MCF 10A (cell line): ENCODE results near the gene ZHX3. TPM values are rescaled to one million over a fixed set of nuclear protein-coding genes. Genes with fewer than 3 reads are reported as not detected.
A peak's percentile ranks its signal among the peaks of the same experiment; 100 is the strongest.

Experiments
- BruUV-seq: library from RNA; stranded (reverse); fragments of 400-500 nt; replicated peaks from 2 replicates; lab custom pipeline; 2021; lab: Mats Ljungman, UMichigan
- CTCF ChIA-PET: fragments of 300-600 bp; sonication (Branson Sonifier 250); formaldehyde crosslinking; extraction: SDS; loops from one replicate; lab custom pipeline; 2021; ENCODE audit warnings: antibody characterized with exemption, inconsistent platforms; lab: Yijun Ruan, JAX
- POLR2A ChIA-PET: fragments of 300-600, 350-650 bp; sonication (Branson Sonifier 250); formaldehyde crosslinking; extraction: SDS; loops from one replicate; lab custom pipeline; 2020; ENCODE audit warnings: antibody characterized with exemption, inconsistent platforms; lab: Yijun Ruan, JAX
- DNase-seq: peaks from one replicate; pipeline ENCODE4 v3.0.0-alpha.2; 2018; ENCODE audit not compliant: unreplicated experiment
- H3K27ac Mint-ChIP-seq: one replicate; pipeline ENCODE4 v1.8.0; 2022; ENCODE audit warnings: mild to moderate bottlenecking, low read depth, mixed read lengths; ENCODE audit not compliant: unreplicated experiment
- H3K27me3 Mint-ChIP-seq: one replicate; pipeline ENCODE4 v1.8.0; 2022; ENCODE audit warnings: mixed read lengths; ENCODE audit not compliant: insufficient read depth, unreplicated experiment
- H3K36me3 Mint-ChIP-seq: one replicate; pipeline ENCODE4 v1.8.0; 2022; ENCODE audit warnings: mild to moderate bottlenecking, moderate library complexity, mixed read lengths; ENCODE audit not compliant: insufficient read depth, unreplicated experiment
- H3K4me1 Mint-ChIP-seq: one replicate; pipeline ENCODE4 v1.8.0; 2022; ENCODE audit warnings: mixed read lengths; ENCODE audit not compliant: insufficient read depth, unreplicated experiment
- H3K4me3 Mint-ChIP-seq: one replicate; pipeline ENCODE4 v1.8.0; 2022; ENCODE audit warnings: mild to moderate bottlenecking, moderate library complexity, mixed read lengths; ENCODE audit not compliant: unreplicated experiment
- H3K9me3 Mint-ChIP-seq: one replicate; pipeline ENCODE4 v1.8.0; 2022; ENCODE audit warnings: mixed read lengths; ENCODE audit not compliant: unreplicated experiment
- CTCF ChIP-seq: fragments of 200-600 bp; IDR thresholded peaks from one replicate; pipeline ENCODE4 v1.8.0; 2022; ENCODE audit warnings: antibody characterized with exemption, mild to moderate bottlenecking; ENCODE audit not compliant: unreplicated experiment
- intact Hi-C: fragments of 100-400 bp; cut with micrococcal nuclease; formaldehyde crosslinking; loops from 2 replicates; pipeline ENCODE4 v1.14.1; 2022
- total RNA-seq: library from RNA; stranded (reverse); gene quantifications from 2 replicates; pipeline ENCODE4 v1.2.3, GENCODE V29; 2022

ZHX3 gene
- total RNA-seq, 1 experiment from 2014 or later = 34.1 TPM

- no TSS peak for BruUV-seq
- peaks cover 54% of the 10 kb centered on the region for H3K36me3 Mint-ChIP-seq
Measured at GRCh38 chr20:41169791-41170351, 147.7 kb downstream of the ZHX3 start.

GRCh38 chr20:41169162-41169690 is 148.3 kb downstream of the ZHX3 start:
- DNase-seq = no peak
- ChIA-PET POLR2A (interaction anchor here (0.8 to 2.9 kb wide), 10 partner anchors 12 to 171 kb away, joined by 3 to 14 read pairs (median 4); partner anchors contain the start of genes LPIN3 and PLCG1), CTCF (interaction anchor here (0.5 to 16.9 kb wide), 10 partner anchors 12 to 429 kb away, joined by 3 to 314 read pairs (median 8); partner anchors contain the start of gene LPIN3)
- no TSS peak for BruUV-seq
- no peak for TF ChIP-seq CTCF
- Mint-ChIP-seq H3K4me1 (peaks cover 15% of the 10 kb centered on the region), H3K9me3 (no peaks in the 10 kb centered on the region), H3K36me3 (peaks cover 54% of the 10 kb centered on the region), H3K27me3 (no peaks in the 10 kb centered on the region), H3K27ac (peak overlapping the region; percentile 21), H3K4me3 (no peak overlapping the region)
- intact Hi-C loops = no loop called here

More at GRCh38 chr20:41169791-41170351, 147.7 kb downstream of the ZHX3 start:
- no peaks in the 10 kb centered on the region for H3K9me3 Mint-ChIP-seq
- no peak for TF ChIP-seq CTCF
- POLR2A ChIA-PET = interaction anchor here (0.8 to 2.9 kb wide), 11 partner anchors 12 to 171 kb away, joined by 3 to 14 read pairs (median 4); partner anchors contain the start of genes LPIN3 and PLCG1
- H3K27ac Mint-ChIP-seq = peak overlapping the region; percentile 21
- no peaks in the 10 kb centered on the region for H3K27me3 Mint-ChIP-seq
- H3K4me1 Mint-ChIP-seq = peaks cover 15% of the 10 kb centered on the region
- intact Hi-C loops = loop anchor here (5.0 kb wide), 1 partner anchor 242 kb away; no protein-coding TSS in a partner anchor
- no peak overlapping the region for H3K4me3 Mint-ChIP-seq
- CTCF ChIA-PET = interaction anchor here (0.6 to 16.9 kb wide), 19 partner anchors 13 to 1080 kb away, joined by 3 to 314 read pairs (median 4); partner anchors contain the start of gene LPIN3
- peak; percentile 49 for DNase-seq

GRCh38 chr20:41168281-41169161 is 149.0 kb downstream of the ZHX3 start:
- H3K4me1 Mint-ChIP-seq = peaks cover 15% of the 10 kb centered on the region
- H3K4me3 Mint-ChIP-seq = no peak overlapping the region
- CTCF ChIA-PET = interaction anchor here (0.5 to 16.9 kb wide), 8 partner anchors 22 to 170 kb away, joined by 4 to 314 read pairs (median 8); partner anchors contain the start of gene LPIN3
- H3K27me3 Mint-ChIP-seq = no peaks in the 10 kb centered on the region
- POLR2A ChIA-PET = interaction anchor here (2.3 to 2.9 kb wide), 3 partner anchors 30 to 169 kb away, joined by 9 to 14 read pairs (median 9); partner anchors contain the start of gene PLCG1
- H3K9me3 Mint-ChIP-seq = no peaks in the 10 kb centered on the region
- peaks cover 48% of the 10 kb centered on the region for H3K36me3 Mint-ChIP-seq
- no peak overlapping the region for H3K27ac Mint-ChIP-seq
- TF ChIP-seq CTCF = no peak
- no peak for DNase-seq
- no TSS peak for BruUV-seq
- intact Hi-C loops = no loop called here
